HEK293 (cell line): ENCODE results near the gene CTSH.

Experiments used
- CTCF ChIA-PET: fragments of 350-600 bp; formaldehyde crosslinking; extraction: SDS; loops from one replicate; lab custom pipeline; 2021; ENCODE audit warnings: antibody characterized with exemption; lab: Yijun Ruan, JAX
- POLR2A ChIA-PET: fragments of 300-600 bp; formaldehyde crosslinking; extraction: SDS; loops from one replicate; lab custom pipeline; 2020; ENCODE audit warnings: antibody characterized with exemption, inconsistent platforms; lab: Yijun Ruan, JAX
- H3K27ac ChIP-seq: fragments of 200-500 bp; sonication (Bioruptor generic); 2 replicates; pipeline ENCODE4 v1.5.1; 2014; ENCODE audit warnings: low read depth, low read length, control low read depth, inconsistent platforms; ENCODE audit errors: extremely low read depth
- H3K36me3 ChIP-seq, 2 experiments: fragments of 200-500 bp in 1 of 2; sonication (Bioruptor generic) in 1 of 2; 1 replicate in 1 of 2; 2 replicates in 1 of 2; pipeline ENCODE4 v1.5.1; 2014 to 2017; ENCODE audit warnings: inconsistent platforms in 2 of 2, low read length in 2 of 2; ENCODE audit not compliant: control insufficient read depth in 2 of 2, insufficient read depth in 1 of 2
- H3K4me1 ChIP-seq: fragments of 200-500 bp; sonication (Bioruptor generic); 2 replicates; pipeline ENCODE4 v1.5.1; 2014; ENCODE audit warnings: mild to moderate bottlenecking, low read length, inconsistent platforms; ENCODE audit not compliant: control insufficient read depth, insufficient read depth
- H3K4me3 ChIP-seq: 2 replicates; pipeline ENCODE4 v1.5.1; 2011; ENCODE audit warnings: low read depth, mild to moderate bottlenecking, control low read depth, low read length, moderate library complexity
- H3K9me3 ChIP-seq: fragments of 200-500 bp; sonication (Bioruptor generic); 2 replicates; pipeline ENCODE4 v1.5.1; 2014; ENCODE audit warnings: low read depth, low read length, inconsistent platforms; ENCODE audit not compliant: control insufficient read depth, insufficient read depth
- KLF17 ChIP-seq: fragments of 450-650 bp; formaldehyde crosslinking; IDR thresholded peaks from 2 replicates; pipeline ENCODE4 v1.5.1; 2016; ENCODE audit warnings: missing biosample characterization, missing genetic modification characterization
- KLF8 ChIP-seq: fragments of 450-650 bp; formaldehyde crosslinking; IDR thresholded peaks from 2 replicates; pipeline ENCODE4 v1.5.1; 2016; ENCODE audit warnings: missing biosample characterization, missing genetic modification characterization
- KLF9 ChIP-seq: fragments of 450-650 bp; formaldehyde crosslinking; IDR thresholded peaks from 2 replicates; pipeline ENCODE4 v1.5.1; 2016; ENCODE audit warnings: missing biosample characterization, missing genetic modification characterization, low read depth
- RBAK ChIP-seq: fragments of 450-650 bp; formaldehyde crosslinking; IDR thresholded peaks from 2 replicates; pipeline ENCODE4 v1.5.1; 2016; ENCODE audit warnings: missing biosample characterization, missing genetic modification characterization
- SCRT2 ChIP-seq: fragments of 450-650 bp; formaldehyde crosslinking; IDR thresholded peaks from 2 replicates; pipeline ENCODE4 v1.5.1; 2016; ENCODE audit warnings: missing biosample characterization, missing genetic modification characterization
- SP2 ChIP-seq: fragments of 450-650 bp; formaldehyde crosslinking; IDR thresholded peaks from 2 replicates; pipeline ENCODE4 v1.5.1; 2016; ENCODE audit warnings: missing biosample characterization, missing genetic modification characterization
- TSHZ1 ChIP-seq: fragments of 450-650 bp; formaldehyde crosslinking; IDR thresholded peaks from 2 replicates; pipeline ENCODE4 v1.5.1; 2016; ENCODE audit warnings: missing biosample characterization, missing genetic modification characterization, borderline replicate concordance
- ZBTB10 ChIP-seq: fragments of 450-650 bp; formaldehyde crosslinking; IDR thresholded peaks from 2 replicates; pipeline ENCODE4 v1.5.1; 2016; ENCODE audit warnings: missing biosample characterization, missing genetic modification characterization
- ZBTB48 ChIP-seq: fragments of 450-650 bp; formaldehyde crosslinking; IDR thresholded peaks from 2 replicates; pipeline ENCODE4 v1.5.1; 2016; ENCODE audit warnings: missing biosample characterization, missing genetic modification characterization
- ZFHX2 ChIP-seq: fragments of 450-650 bp; formaldehyde crosslinking; conservative IDR thresholded peaks from 2 replicates; pipeline ENCODE4 v1.5.1; 2016; ENCODE audit warnings: missing biosample characterization, missing genetic modification characterization
- ZNF121 ChIP-seq: fragments of 450-650 bp; formaldehyde crosslinking; IDR thresholded peaks from 2 replicates; pipeline ENCODE4 v1.5.1; 2016; ENCODE audit warnings: missing biosample characterization, missing genetic modification characterization
- ZNF18 ChIP-seq: fragments of 450-650 bp; formaldehyde crosslinking; IDR thresholded peaks from 2 replicates; pipeline ENCODE4 v1.5.1; 2016; ENCODE audit warnings: missing biosample characterization, missing genetic modification characterization
- ZNF292 ChIP-seq: fragments of 450-650 bp; formaldehyde crosslinking; IDR thresholded peaks from 2 replicates; pipeline ENCODE4 v1.5.1; 2016; ENCODE audit warnings: low read depth, missing biosample characterization, missing genetic modification characterization, borderline replicate concordance
- ZNF335 ChIP-seq: fragments of 450-650 bp; formaldehyde crosslinking; conservative IDR thresholded peaks from 2 replicates; pipeline ENCODE4 v1.5.1; 2016; ENCODE audit warnings: missing biosample characterization, missing genetic modification characterization
- ZNF350 ChIP-seq: fragments of 450-650 bp; formaldehyde crosslinking; IDR thresholded peaks from 2 replicates; pipeline ENCODE4 v1.5.0; 2017; ENCODE audit warnings: missing biosample characterization, mild to moderate bottlenecking, missing genetic modification characterization
- ZNF366 ChIP-seq: fragments of 450-650 bp; formaldehyde crosslinking; conservative IDR thresholded peaks from 2 replicates; pipeline ENCODE4 v1.5.1; 2016; ENCODE audit warnings: missing biosample characterization, missing genetic modification characterization
- ZNF394 ChIP-seq: fragments of 450-650 bp; formaldehyde crosslinking; IDR thresholded peaks from 2 replicates; pipeline ENCODE4 v1.5.1; 2016; ENCODE audit warnings: missing biosample characterization, missing genetic modification characterization, mild to moderate bottlenecking, moderate library complexity, borderline replicate concordance
- ZNF404 ChIP-seq: fragments of 450-650 bp; formaldehyde crosslinking; IDR thresholded peaks from 2 replicates; pipeline ENCODE4 v1.5.1; 2017; ENCODE audit warnings: missing biosample characterization, missing genetic modification characterization
- ZNF530 ChIP-seq: fragments of 450-650 bp; formaldehyde crosslinking; IDR thresholded peaks from 2 replicates; pipeline ENCODE4 v1.5.1; 2016; ENCODE audit warnings: low read depth, missing biosample characterization, missing genetic modification characterization
- ZNF670 ChIP-seq: fragments of 450-650 bp; formaldehyde crosslinking; IDR thresholded peaks from 2 replicates; pipeline ENCODE4 v1.5.1; 2016; ENCODE audit warnings: missing biosample characterization, missing genetic modification characterization, low read depth
- ZNF707 ChIP-seq: fragments of 450-650 bp; formaldehyde crosslinking; IDR thresholded peaks from 2 replicates; pipeline ENCODE4 v1.5.1; 2016; ENCODE audit warnings: missing biosample characterization, missing genetic modification characterization
- ZNF768 ChIP-seq: fragments of 450-650 bp; formaldehyde crosslinking; IDR thresholded peaks from 2 replicates; pipeline ENCODE4 v1.5.1; 2018; ENCODE audit warnings: missing biosample characterization, mild to moderate bottlenecking, missing genetic modification characterization
- ZNF776 ChIP-seq: fragments of 450-650 bp; formaldehyde crosslinking; IDR thresholded peaks from 2 replicates; pipeline ENCODE4 v1.5.0; 2017; ENCODE audit warnings: missing biosample characterization, missing genetic modification characterization, borderline replicate concordance
- ZSCAN23 ChIP-seq: fragments of 450-650 bp; formaldehyde crosslinking; IDR thresholded peaks from 2 replicates; pipeline ENCODE4 v1.5.1; 2016; ENCODE audit warnings: missing biosample characterization, missing genetic modification characterization

Gene CTSH

GRCh38 chr15:78991476-78991875, 46.6 kb upstream of the CTSH start:
- Histone ChIP-seq H3K9me3 (no peaks in the 10 kb centered on the region), H3K36me3 (no peaks in the 10 kb centered on the region), H3K4me1 (no peaks in the 10 kb centered on the region), H3K4me3 (no peak overlapping the region), H3K27ac (no peak overlapping the region)
- ChIA-PET POLR2A (no interaction called here), CTCF (interaction anchor here (1.5 kb wide), 1 partner anchor 12 kb away, joined by 6 read pairs; no protein-coding TSS in a partner anchor)
- peak; percentile 50; the same call in 1 of the 2 replicates for TF ChIP-seq ZNF335 (tag by site-specific recombination)
- TF ChIP-seq RBAK = no peak

- ChIA-PET POLR2A (no interaction called here), CTCF (interaction anchor here (0.6 kb wide), 2 partner anchors 11 to 1608 kb away, joined by 3 read pairs; no protein-coding TSS in a partner anchor)
- no peaks in the 10 kb centered on the region for H3K4me1 ChIP-seq
These were observed 45.4 kb upstream of the CTSH start for GRCh38 chr15:78990278-78990677.

GRCh38 chr15:78989701-78990240, 44.9 kb upstream of the CTSH start:
- Histone ChIP-seq H3K27ac (no peak overlapping the region), H3K4me1 (no peaks in the 10 kb centered on the region)
- CTCF ChIA-PET = interaction anchor here (0.6 to 1.4 kb wide), 2 partner anchors 10 to 11 kb away, joined by 3 to 10 read pairs; no protein-coding TSS in a partner anchor

More at GRCh38 chr15:78990278-78990677, 45.4 kb upstream of the CTSH start:
- H3K4me3 ChIP-seq = no peak overlapping the region
- TF ChIP-seq KLF9 (no peak), SP2 (tag by site-specific recombination) (no peak), ZNF350 (tag by site-specific recombination) (no peak)
- TF ChIP-seq, all 188 proteins: peak for 0
- no peaks in the 10 kb centered on the region for H3K36me3 ChIP-seq
- no peak overlapping the region for H3K27ac ChIP-seq
- no peaks in the 10 kb centered on the region for H3K9me3 ChIP-seq

More at GRCh38 chr15:78989701-78990240, 44.9 kb upstream of the CTSH start:
- H3K4me3 ChIP-seq = no peak overlapping the region
- no peaks in the 10 kb centered on the region for H3K36me3 ChIP-seq
- no peaks in the 10 kb centered on the region for H3K9me3 ChIP-seq
- no peak for TF ChIP-seq ZNF530 (tag by site-specific recombination)
- no peak for TF ChIP-seq KLF17 (tag by site-specific recombination)
- TF ChIP-seq ZSCAN23 (tag by site-specific recombination) = no peak
- TF ChIP-seq ZNF768 (tag by site-specific recombination) = no peak
- TF ChIP-seq ZNF707 (tag by site-specific recombination) = no peak
- no peak for TF ChIP-seq SCRT2 (tag by site-specific recombination)
- TF ChIP-seq ZNF18 (tag by site-specific recombination) = no peak
- TF ChIP-seq ZFHX2 (tag by site-specific recombination) = no peak
- TF ChIP-seq KLF8 (tag by site-specific recombination) = no peak
- no peak for TF ChIP-seq ZNF366 (tag by site-specific recombination)
- TF ChIP-seq ZNF404 = no peak
- TF ChIP-seq TSHZ1 (tag by site-specific recombination) = no peak
- TF ChIP-seq ZBTB48 (tag by site-specific recombination) = no peak
- TF ChIP-seq ZNF350 (tag by site-specific recombination) = no peak
- no peak for TF ChIP-seq ZNF670 (tag by site-specific recombination)
- TF ChIP-seq ZNF121 (tag by site-specific recombination) = no peak
- TF ChIP-seq ZBTB10 = no peak
- no peak for TF ChIP-seq ZNF394 (tag by site-specific recombination)
- TF ChIP-seq ZNF292 (tag by site-specific recombination) = no peak
- no peak for TF ChIP-seq ZNF776 (tag by site-specific recombination)
- POLR2A ChIA-PET = no interaction called here
